ENCODE results near the gene SEPHS2. TPM values are rescaled to one million over a fixed set of nuclear protein-coding genes. Genes with fewer than 3 reads are reported as not detected.

The SEPHS2 gene
- total and polyA plus RNA-seq, 12 donors: 10.7 to 60.5 (median 45.3) TPM

DNA sequence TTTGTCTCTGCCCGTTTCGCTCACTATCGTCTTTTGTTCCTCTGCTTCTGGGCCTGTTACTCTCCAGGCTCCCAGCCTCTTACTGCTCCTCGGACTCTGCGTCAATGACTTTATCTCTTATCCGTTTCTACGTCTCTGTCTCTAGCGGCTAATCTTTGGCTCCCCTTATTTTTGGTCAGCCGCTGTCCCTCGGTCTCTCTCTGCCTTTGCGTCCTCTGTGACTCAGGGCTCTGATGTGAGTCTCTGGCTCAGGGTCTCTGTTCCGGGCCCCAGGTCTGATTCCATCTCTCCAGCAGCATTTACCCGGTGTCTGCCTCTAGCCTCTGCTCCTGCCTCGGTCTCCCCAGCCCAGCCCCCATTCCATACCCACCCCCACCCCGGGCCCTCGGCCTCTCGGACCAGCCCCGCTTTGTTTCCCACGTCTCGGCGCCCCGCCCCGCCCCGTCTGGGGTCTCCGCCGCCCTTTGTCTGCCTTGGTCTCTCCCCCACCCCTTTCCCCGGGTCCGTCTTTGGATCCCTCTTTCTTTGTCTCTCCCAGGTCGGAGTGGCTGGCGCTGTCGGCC, 51.0 kb downstream of the SEPHS2 start:
- intact Hi-C loops (cut with DNase I): no loop called here
- Histone ChIP-seq H3K27me3 (no peaks in the 10 kb centered on the region), H3K36me3 (replicated peaks in 1 of 2) (peaks cover 0 to 17% of the 10 kb centered on the region in 2 donors), H3K4me3 (peak overlapping the region in 3 of 4 donors; percentile 38 to 100 (median 71)), H3K27ac (peak overlapping the region; percentile 75 to 91 (median 88)), H3K4me1 (replicated peaks in 1 of 2) (peaks cover 13 to 23% of the 10 kb centered on the region in 2 donors), H3K9me3 (replicated peaks in 1 of 3) (no peaks in the 10 kb centered on the region)
- peak in 3 of 7 donors; percentile 56 to 75 (median 70) for DNase-seq
- TF ChIP-seq, protein P1, sequence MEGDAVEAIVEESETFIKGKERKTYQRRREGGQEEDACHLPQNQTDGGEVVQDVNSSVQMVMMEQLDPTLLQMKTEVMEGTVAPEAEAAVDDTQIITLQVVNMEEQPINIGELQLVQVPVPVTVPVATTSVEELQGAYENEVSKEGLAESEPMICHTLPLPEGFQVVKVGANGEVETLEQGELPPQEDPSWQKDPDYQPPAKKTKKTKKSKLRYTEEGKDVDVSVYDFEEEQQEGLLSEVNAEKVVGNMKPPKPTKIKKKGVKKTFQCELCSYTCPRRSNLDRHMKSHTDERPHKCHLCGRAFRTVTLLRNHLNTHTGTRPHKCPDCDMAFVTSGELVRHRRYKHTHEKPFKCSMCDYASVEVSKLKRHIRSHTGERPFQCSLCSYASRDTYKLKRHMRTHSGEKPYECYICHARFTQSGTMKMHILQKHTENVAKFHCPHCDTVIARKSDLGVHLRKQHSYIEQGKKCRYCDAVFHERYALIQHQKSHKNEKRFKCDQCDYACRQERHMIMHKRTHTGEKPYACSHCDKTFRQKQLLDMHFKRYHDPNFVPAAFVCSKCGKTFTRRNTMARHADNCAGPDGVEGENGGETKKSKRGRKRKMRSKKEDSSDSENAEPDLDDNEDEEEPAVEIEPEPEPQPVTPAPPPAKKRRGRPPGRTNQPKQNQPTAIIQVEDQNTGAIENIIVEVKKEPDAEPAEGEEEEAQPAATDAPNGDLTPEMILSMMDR (IDR thresholded peaks at IDR 0.05): no peak
- peak in 1 of 2 donors; percentile 42 for TF ChIP-seq POLR2A (IDR thresholded peaks at IDR 0.05)
- 6 to 8% (median 7%) methylated on average over 28 to 31 of the region's 31 CpGs for WGBS, 4 donors

Small RNA genes within 50 kb of the gene (small RNA-seq; reads per million reads assigned to genes)
- gene RF00019 (0 reads per million in 2 donors), gene RF00406 (0 reads per million in 2 donors), gene RNU7-61P (0 reads per million in 2 donors)

Other genes starting within 250 kb of the SEPHS2 start
- gene SULT1A3, start 246.6 kb downstream of the SEPHS2 start, total RNA-seq: 10 to 100 TPM in 6 of 9 donors, 1 to 10 TPM in 3; 4.3 to 15.8 (median 12.7) TPM
- gene SULT1A3, start 246.6 kb downstream of the SEPHS2 start, polyA plus RNA-seq: 100 to 1,000 TPM in 1 of 3 donors, 10 to 100 TPM in 1, 1 to 10 TPM in 1; 3.5 to 125 (median 58.7) TPM
- gene NPIPB13, start 197.4 kb downstream of the SEPHS2 start, total RNA-seq: 10 to 100 TPM in 1 of 9 donors, 1 to 10 TPM in 6, under 1 TPM in 1, not detected in 1; 0.35 to 11.7 (median 2.7) TPM
- 10 to 100 TPM in 2 of 3 donors, under 1 TPM in 1; 0.49 to 17.1 (median 16.5) TPM for gene NPIPB13, start 197.4 kb downstream of the SEPHS2 start, polyA plus RNA-seq
- 10 to 100 TPM; 27.5 to 95.8 (median 77.0) TPM for gene CD2BP2, start 90.6 kb downstream of the SEPHS2 start, total RNA-seq
- gene CD2BP2, start 90.6 kb downstream of the SEPHS2 start, polyA plus RNA-seq: 10 to 100 TPM; 53.5 to 95.6 (median 58.0) TPM
- 10 to 100 TPM; 17.0 to 67.7 (median 44.0) TPM for gene TBC1D10B, start 75.4 kb downstream of the SEPHS2 start, total RNA-seq
- 10 to 100 TPM; 33.7 to 65.4 (median 44.3) TPM for gene TBC1D10B, start 75.4 kb downstream of the SEPHS2 start, polyA plus RNA-seq
- gene MYL11, start 71.1 kb downstream of the SEPHS2 start, total RNA-seq: 1 to 10 TPM in 2 of 9 donors, not detected in 7; 1.1 to 2.9 TPM
- 1 to 10 TPM in 1 of 3 donors, not detected in 2; 2.7 TPM for gene MYL11, start 71.1 kb downstream of the SEPHS2 start, polyA plus RNA-seq
- 1 to 10 TPM in 7 of 9 donors, under 1 TPM in 1, not detected in 1; 0.11 to 5.5 (median 2.3) TPM for gene SEPTIN1, start 63.3 kb downstream of the SEPHS2 start, total RNA-seq
- 10 to 100 TPM in 1 of 3 donors, 1 to 10 TPM in 1, under 1 TPM in 1; 0.75 to 19.8 (median 9.3) TPM for gene SEPTIN1, start 63.3 kb downstream of the SEPHS2 start, polyA plus RNA-seq
- gene ZNF48, start 50.5 kb downstream of the SEPHS2 start, total RNA-seq: 10 to 100 TPM in 3 of 9 donors, 1 to 10 TPM in 6; 5.7 to 23.8 (median 8.9) TPM
- 1 to 10 TPM; 2.6 to 5.6 (median 4.2) TPM for gene ZNF48, start 50.5 kb downstream of the SEPHS2 start, polyA plus RNA-seq
- 10 to 100 TPM in 7 of 9 donors, 1 to 10 TPM in 2; 8.2 to 81.3 (median 15.8) TPM for gene ZNF771, start 38.3 kb downstream of the SEPHS2 start, total RNA-seq
- gene ZNF771, start 38.3 kb downstream of the SEPHS2 start, polyA plus RNA-seq: 10 to 100 TPM in 1 of 3 donors, 1 to 10 TPM in 2; 2.8 to 12.2 (median 9.5) TPM
- 10 to 100 TPM; 13.9 to 33.9 (median 29.5) TPM for gene DCTPP1, start 15.8 kb downstream of the SEPHS2 start, total RNA-seq
- gene DCTPP1, start 15.8 kb downstream of the SEPHS2 start, polyA plus RNA-seq: 10 to 100 TPM; 11.7 to 15.2 (median 13.3) TPM
- 10 to 100 TPM in 1 of 9 donors, 1 to 10 TPM in 7, under 1 TPM in 1; 0.72 to 14.7 (median 4.7) TPM for gene ITGAL, start 26.9 kb upstream of the SEPHS2 start, total RNA-seq
- 10 to 100 TPM in 1 of 3 donors, 1 to 10 TPM in 2; 2.1 to 10.6 (median 2.6) TPM for gene ITGAL, start 26.9 kb upstream of the SEPHS2 start, polyA plus RNA-seq
- gene ZNF768, start 80.7 kb upstream of the SEPHS2 start, total RNA-seq: 10 to 100 TPM; 23.2 to 53.0 (median 30.4) TPM
- 100 to 1,000 TPM in 1 of 3 donors, 10 to 100 TPM in 1, 1 to 10 TPM in 1; 8.7 to 103 (median 55.6) TPM for gene ZNF768, start 80.7 kb upstream of the SEPHS2 start, polyA plus RNA-seq
- 10 to 100 TPM in 8 of 9 donors, 1 to 10 TPM in 1; 8.6 to 19.9 (median 15.2) TPM for gene ZNF747, start 89.0 kb upstream of the SEPHS2 start, total RNA-seq
- gene ZNF747, start 89.0 kb upstream of the SEPHS2 start, polyA plus RNA-seq: 1 to 10 TPM; 7.7 to 9.3 (median 8.4) TPM
- 10 to 100 TPM in 3 of 9 donors, 1 to 10 TPM in 6; 4.9 to 15.0 (median 9.6) TPM for gene ZNF764, start 112.5 kb upstream of the SEPHS2 start, total RNA-seq
- 1 to 10 TPM; 3.6 to 9.7 (median 5.9) TPM for gene ZNF764, start 112.5 kb upstream of the SEPHS2 start, polyA plus RNA-seq
- 10 to 100 TPM; 10.3 to 33.2 (median 17.9) TPM for gene ZNF688, start 125.8 kb upstream of the SEPHS2 start, total RNA-seq
- gene ZNF688, start 125.8 kb upstream of the SEPHS2 start, polyA plus RNA-seq: 10 to 100 TPM; 16.4 to 43.4 (median 33.9) TPM
- gene ZNF785, start 139.8 kb upstream of the SEPHS2 start, total RNA-seq: 10 to 100 TPM in 8 of 9 donors, 1 to 10 TPM in 1; 9.4 to 37.0 (median 14.8) TPM
- 10 to 100 TPM in 1 of 3 donors, 1 to 10 TPM in 2; 3.4 to 11.2 (median 8.9) TPM for gene ZNF785, start 139.8 kb upstream of the SEPHS2 start, polyA plus RNA-seq
- 10 to 100 TPM in 4 of 9 donors, 1 to 10 TPM in 5; 6.8 to 12.9 (median 9.9) TPM for gene ZNF689, start 164.5 kb upstream of the SEPHS2 start, total RNA-seq
- gene ZNF689, start 164.5 kb upstream of the SEPHS2 start, polyA plus RNA-seq: 1 to 10 TPM; 2.9 to 6.4 (median 3.2) TPM
- gene PRR14, start 205.1 kb upstream of the SEPHS2 start, total RNA-seq: 10 to 100 TPM in 7 of 9 donors, 1 to 10 TPM in 2; 9.6 to 70.4 (median 37.6) TPM
- 100 to 1,000 TPM in 2 of 3 donors, 10 to 100 TPM in 1; 29.8 to 204 (median 114) TPM for gene PRR14, start 205.1 kb upstream of the SEPHS2 start, polyA plus RNA-seq
- gene FBRS, start 212.6 kb upstream of the SEPHS2 start, total RNA-seq: 10 to 100 TPM; 19.6 to 84.0 (median 44.1) TPM
- 100 to 1,000 TPM in 1 of 3 donors, 10 to 100 TPM in 2; 18.3 to 186 (median 82.9) TPM for gene FBRS, start 212.6 kb upstream of the SEPHS2 start, polyA plus RNA-seq